Measurements from ENCODE around the gene NCBP2. TPM values are rescaled to one million over a fixed set of nuclear protein-coding genes. Genes with fewer than 3 reads are reported as not detected.

Gene NCBP2
- total RNA-seq, 1 donor: 43.1 TPM

GRCh38 chr3:196971094-196971698, 28.9 kb upstream of the NCBP2 start:
- H3K36me3 ChIP-seq (ENCODE audit: insufficient read depth, low read length): no peaks in the 10 kb centered on the region
- no peaks in the 10 kb centered on the region for H4K20me1 ChIP-seq (ENCODE audit: insufficient read depth, low read length)
- no peaks in the 10 kb centered on the region for H3K9me3 ChIP-seq (ENCODE audit: low read depth, low read length)
- peak; percentile 43 for DNase-seq (ENCODE audit: insufficient read length, low spot score, missing footprints)
- H3K4me2 ChIP-seq (ENCODE audit: insufficient read depth, low read length): no peak overlapping the region
- no peaks in the 10 kb centered on the region for H3K27me3 ChIP-seq (ENCODE audit: insufficient read depth, low read length)
- no peaks in the 10 kb centered on the region for H3K79me2 ChIP-seq (ENCODE audit: insufficient read depth, low read length)
- H3K4me3 ChIP-seq (ENCODE audit: insufficient read depth, low read length): no peak overlapping the region
- peaks cover 11% of the 10 kb centered on the region for H3K4me1 ChIP-seq (ENCODE audit: insufficient read depth, low read length)
- TF ChIP-seq CTCF (IDR thresholded peaks at IDR 0.05; ENCODE audit: extremely low read depth, low read depth, low read length): no peak
- no peak overlapping the region for H3K27ac ChIP-seq (ENCODE audit: low read depth, low read length)
- no peak overlapping the region for H2AFZ ChIP-seq (ENCODE audit: low read length)

GRCh38 chr3:196970547-196971093, 28.3 kb upstream of the NCBP2 start:
- Histone ChIP-seq H3K27me3 (ENCODE audit: insufficient read depth, low read length) (no peaks in the 10 kb centered on the region), H3K4me2 (ENCODE audit: insufficient read depth, low read length) (no peak overlapping the region), H4K20me1 (ENCODE audit: insufficient read depth, low read length) (no peaks in the 10 kb centered on the region), H2AFZ (ENCODE audit: low read length) (no peak overlapping the region), H3K27ac (ENCODE audit: low read depth, low read length) (no peak overlapping the region), H3K4me1 (ENCODE audit: insufficient read depth, low read length) (peaks cover 11% of the 10 kb centered on the region), H3K9me3 (ENCODE audit: low read depth, low read length) (no peaks in the 10 kb centered on the region), H3K4me3 (ENCODE audit: insufficient read depth, low read length) (no peak overlapping the region), H3K36me3 (ENCODE audit: insufficient read depth, low read length) (no peaks in the 10 kb centered on the region), H3K79me2 (ENCODE audit: insufficient read depth, low read length) (no peaks in the 10 kb centered on the region)
- no peak for DNase-seq (ENCODE audit: insufficient read length, low spot score, missing footprints)
- no peak for TF ChIP-seq CTCF (IDR thresholded peaks at IDR 0.05; ENCODE audit: extremely low read depth, low read depth, low read length)

- peak; percentile 98 for DNase-seq (ENCODE audit: insufficient read length, low spot score, missing footprints)
- peak overlapping the region; percentile 78 for H3K4me3 ChIP-seq (ENCODE audit: insufficient read depth, low read length)
- TF ChIP-seq CTCF (IDR thresholded peaks at IDR 0.05; ENCODE audit: extremely low read depth, low read depth, low read length): peak; percentile 48
These were observed 27.6 kb upstream of the NCBP2 start for GRCh38 chr3:196969660-196970546.

More at GRCh38 chr3:196969660-196970546, 27.6 kb upstream of the NCBP2 start:
- Histone ChIP-seq H3K79me2 (ENCODE audit: insufficient read depth, low read length) (no peaks in the 10 kb centered on the region), H3K36me3 (ENCODE audit: insufficient read depth, low read length) (no peaks in the 10 kb centered on the region), H3K27me3 (ENCODE audit: insufficient read depth, low read length) (no peaks in the 10 kb centered on the region), H2AFZ (ENCODE audit: low read length) (peak overlapping the region; percentile 77), H3K4me2 (ENCODE audit: insufficient read depth, low read length) (peak overlapping the region; percentile 80), H3K9me3 (ENCODE audit: low read depth, low read length) (no peaks in the 10 kb centered on the region), H3K27ac (ENCODE audit: low read depth, low read length) (no peak overlapping the region), H4K20me1 (ENCODE audit: insufficient read depth, low read length) (no peaks in the 10 kb centered on the region), H3K4me1 (ENCODE audit: insufficient read depth, low read length) (peaks cover 11% of the 10 kb centered on the region)

All from osteoblast (primary cell).